SKM-1 treated with dmso at 0.1 percent for 144 hours (cell line): ENCODE data around the gene KRI1.

Experiments used
- DNase-seq: peaks from one replicate; lab custom pipeline; 2025; ENCODE audit not compliant: unreplicated experiment; lab: John Stamatoyannopoulos, UW

Gene KRI1

GRCh38 chr19:10518444-10519361 is 47.1 kb downstream of the KRI1 start:
- DNase-seq, result no peak

GRCh38 chr19:10517760-10518443 is 47.9 kb downstream of the KRI1 start:
- no peak for DNase-seq

DNA sequence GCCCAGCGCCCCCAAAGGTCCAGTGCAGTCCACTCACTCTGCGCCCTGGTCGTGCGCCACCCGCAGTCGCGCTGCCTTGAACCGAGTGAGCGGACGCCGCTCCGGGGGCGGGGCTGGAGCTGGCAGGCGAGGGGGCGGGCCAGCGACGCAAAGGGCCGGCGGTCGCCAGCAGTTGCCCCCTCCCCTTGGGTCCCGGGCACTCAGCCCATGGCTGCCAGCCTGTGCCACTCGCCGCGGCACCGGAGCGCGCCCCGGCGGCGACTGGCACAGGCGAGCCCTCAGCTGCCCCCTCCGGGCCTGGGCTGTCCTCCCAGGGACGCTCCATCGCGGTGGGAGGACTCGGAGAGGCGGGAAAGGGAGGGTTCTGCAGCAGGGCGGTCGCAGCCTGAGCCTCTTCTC is 48.5 kb downstream of the KRI1 start, which contains the start of gene S1PR5:
S1PR5 (minus strand) TSS at position 87 of the 399 bp plus-strand sequence. CDS start 2,436 bp downstream, outside the sequence.
- no peak for DNase-seq

- no peak for DNase-seq
Observed at GRCh38 chr19:10516671-10517286, 49.0 kb downstream of the KRI1 start.

GRCh38 chr19:10516064-10516385 is 49.8 kb downstream of the KRI1 start:
- no peak for DNase-seq

GRCh38 chr19:10514211-10515145 is 51.3 kb downstream of the KRI1 start:
- DNase-seq, result no peak

DNA sequence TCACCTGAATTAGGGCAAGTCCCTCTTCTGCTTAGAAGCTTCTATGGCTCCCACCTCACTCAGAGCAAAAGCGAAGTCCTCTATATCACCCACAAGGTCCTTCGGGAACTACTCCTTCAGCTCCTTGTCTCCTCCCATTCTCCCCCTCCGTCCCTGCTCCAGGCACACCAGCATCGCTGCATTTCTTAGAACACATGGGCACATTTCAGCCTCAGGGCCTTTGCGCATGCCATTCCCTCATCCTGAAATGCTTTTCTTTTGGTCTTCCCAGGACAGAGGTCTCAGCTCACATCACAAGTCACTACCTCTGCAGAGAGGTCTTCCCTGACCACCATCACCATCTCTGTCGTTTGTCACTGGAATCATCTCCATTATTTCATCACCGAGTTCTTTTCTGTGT is 52.6 kb downstream of the KRI1 start:
- no peak for DNase-seq

DNA sequence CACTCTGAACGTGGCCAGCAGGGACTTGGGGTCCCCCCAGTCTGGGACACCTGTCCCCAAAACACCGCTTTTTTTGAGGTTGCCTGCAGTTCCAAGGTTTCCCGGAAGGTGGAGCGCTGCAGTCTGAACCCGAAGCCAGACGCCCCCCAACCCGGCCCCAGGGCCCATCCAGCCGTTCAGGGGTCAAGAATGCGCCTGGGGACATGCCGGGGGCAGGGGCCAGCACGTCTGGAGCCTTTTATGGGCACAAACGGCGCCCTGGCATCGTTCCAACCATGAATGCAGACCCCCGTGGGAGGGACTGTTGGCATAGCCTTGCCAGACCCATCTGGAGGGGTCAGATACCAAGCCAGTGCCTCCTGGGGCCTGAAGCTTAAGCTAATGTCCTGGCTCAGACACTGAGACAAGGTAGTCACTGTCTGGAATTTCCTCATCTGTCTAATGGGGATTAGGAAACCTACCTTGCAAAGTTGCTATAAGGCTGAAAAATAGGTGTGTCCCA is 55.5 kb downstream of the KRI1 start:
- no peak for DNase-seq

GRCh38 chr19:10508707-10509106 is 57.1 kb downstream of the KRI1 start:
- no peak for DNase-seq

GRCh38 chr19:10508036-10508435 is 57.8 kb downstream of the KRI1 start:
- DNase-seq, result no peak

DNA sequence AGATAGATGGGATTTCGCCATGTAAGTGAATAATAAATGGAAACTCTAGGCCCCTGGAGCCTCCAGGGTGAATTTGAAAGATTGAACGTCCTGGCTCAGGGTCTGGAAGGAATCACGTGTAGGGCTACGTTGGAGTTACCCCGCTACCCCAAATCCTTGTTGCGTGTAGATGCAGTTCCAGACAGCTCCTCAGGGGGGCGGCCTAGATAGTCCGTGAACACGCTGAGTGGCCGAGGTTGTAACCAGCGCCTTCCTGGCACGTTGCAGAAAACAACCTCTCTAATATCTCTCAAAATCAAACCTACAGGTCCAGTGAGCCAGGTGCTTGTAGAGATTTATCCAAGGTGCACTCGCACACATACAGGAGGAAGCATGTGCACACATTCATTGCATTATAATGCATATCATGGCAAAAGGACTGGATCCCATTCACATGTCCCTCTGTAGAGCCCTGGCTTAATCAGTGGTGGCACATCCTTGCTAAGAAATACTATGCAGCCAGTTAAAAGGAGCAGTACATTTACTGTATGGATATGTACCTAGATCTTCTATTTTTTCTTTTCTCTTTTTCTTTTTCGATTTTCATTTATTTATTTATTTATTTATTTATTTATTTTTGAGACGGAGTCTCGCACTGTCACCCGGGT is 60.1 kb downstream of the KRI1 start:
- peak; percentile 74 for DNase-seq
